GM21529 (cell line): ENCODE measurements around the gene MACROD1.

ENCODE experiments used
- ATAC-seq: cut with Tn5 transposase; IDR thresholded peaks from one replicate; pipeline ENCODE4 v1.9.1; 2021; ENCODE audit not compliant: unreplicated experiment

The MACROD1 gene

DNA sequence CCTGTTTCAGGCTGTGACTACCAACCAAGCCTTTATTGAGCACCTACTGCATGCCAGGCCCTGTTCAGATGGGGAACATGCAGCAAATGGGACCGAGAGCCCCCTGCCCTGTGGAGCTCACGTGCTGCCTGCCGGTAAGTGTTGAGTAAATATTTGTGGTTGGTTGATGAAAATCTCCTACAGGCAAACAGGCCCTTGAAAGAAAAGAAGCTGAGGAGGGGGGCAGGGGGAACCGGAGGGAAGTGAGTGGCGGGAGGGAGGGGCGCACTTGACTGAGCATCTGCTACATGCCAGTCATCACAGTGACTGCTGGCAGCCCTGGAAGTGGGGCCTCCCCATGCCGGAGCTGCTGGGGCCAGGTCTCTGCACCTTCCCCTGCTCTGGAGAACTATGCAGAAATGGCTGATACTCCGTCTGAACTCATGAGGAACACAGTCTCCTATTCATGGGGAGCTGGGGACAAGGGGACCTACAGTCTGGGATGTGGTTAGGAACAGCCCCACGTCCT is 34.2 kb downstream of the MACROD1 start:
- ATAC-seq, result no peak

DNA sequence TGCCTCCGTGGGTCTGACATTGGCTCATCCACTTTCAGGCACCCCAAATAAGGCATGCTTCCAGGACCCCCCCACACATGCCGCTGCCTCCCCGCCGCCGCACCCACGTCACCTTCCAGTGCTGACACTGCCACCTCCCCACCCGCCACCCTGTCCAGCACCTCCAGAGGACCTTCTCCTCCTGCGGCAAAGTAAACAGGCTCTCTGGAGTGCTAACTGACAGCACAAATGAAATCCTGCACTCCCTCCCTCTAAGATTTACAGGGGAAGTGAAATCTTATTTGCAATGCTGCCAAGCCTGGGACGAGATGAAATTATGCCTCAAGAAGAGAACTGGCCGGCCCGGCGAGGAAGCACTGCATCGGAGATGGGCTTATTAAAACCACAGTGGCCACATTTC is 35.3 kb downstream of the MACROD1 start:
- no peak for ATAC-seq

DNA sequence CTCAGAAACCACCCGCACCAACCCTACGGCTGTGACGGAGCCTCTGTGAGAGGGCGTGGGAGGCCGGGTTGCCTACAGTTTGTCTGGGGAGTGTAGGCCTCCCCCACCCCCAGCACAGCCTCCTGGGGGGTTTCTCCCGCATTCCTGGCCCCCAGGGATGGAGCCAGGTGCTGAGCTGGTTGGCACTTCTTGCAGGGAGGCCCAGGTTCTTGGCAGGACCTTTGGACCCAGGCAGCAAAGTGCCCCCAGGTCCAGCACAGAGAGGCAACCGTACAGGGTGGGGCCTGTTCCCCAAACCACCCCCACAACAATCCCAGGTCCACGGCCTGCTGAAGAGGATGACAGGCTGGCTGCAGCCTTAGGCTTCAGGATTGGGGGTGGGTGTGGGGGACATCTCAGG is 36.5 kb downstream of the MACROD1 start:
- ATAC-seq, result no peak

GRCh38 chr11:64128255-64129006 is 37.5 kb downstream of the MACROD1 start:
- ATAC-seq, result no peak

GRCh38 chr11:64127267-64128072 is 38.4 kb downstream of the MACROD1 start:
- no peak for ATAC-seq

DNA sequence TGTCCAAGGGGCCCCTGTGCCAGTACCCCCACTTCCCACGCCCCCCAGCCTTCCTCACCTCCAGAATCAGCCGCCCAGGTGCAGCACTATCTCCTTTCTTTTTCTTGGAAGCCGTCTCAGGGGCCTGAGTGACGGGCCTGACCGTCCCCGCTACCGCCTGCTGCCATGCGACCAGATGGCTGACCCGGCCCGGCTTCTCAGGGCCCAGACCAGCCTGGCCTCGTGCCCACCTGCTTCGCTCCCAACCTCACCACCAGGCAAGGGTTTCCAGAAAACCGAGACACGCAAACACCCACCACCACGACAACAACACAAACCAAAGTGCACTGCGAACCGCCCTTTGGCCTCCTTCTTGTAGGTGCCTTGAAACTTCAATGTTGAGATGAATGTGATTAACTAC is 39.1 kb downstream of the MACROD1 start:
- no peak for ATAC-seq

DNA sequence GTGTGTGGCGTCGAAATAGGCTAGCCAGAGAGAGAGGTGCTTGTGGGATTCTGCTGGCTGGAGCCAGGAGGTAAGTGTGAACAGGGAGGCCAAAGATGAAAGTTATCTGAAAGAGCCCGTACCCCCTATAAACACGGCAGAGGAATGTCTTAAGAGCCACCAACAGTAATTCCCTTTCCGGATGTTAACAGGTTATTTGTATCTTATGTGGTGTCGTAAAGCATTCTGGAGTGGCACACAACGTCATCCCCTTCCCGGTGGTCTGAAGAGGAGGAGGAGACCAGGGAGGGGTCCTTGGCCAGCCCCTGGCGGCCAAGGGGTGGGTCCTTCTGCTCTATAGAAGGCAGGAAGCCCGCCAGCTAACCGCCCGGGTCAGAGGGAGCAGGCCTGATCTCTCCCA is 39.5 kb downstream of the MACROD1 start:
- ATAC-seq, result no peak

DNA sequence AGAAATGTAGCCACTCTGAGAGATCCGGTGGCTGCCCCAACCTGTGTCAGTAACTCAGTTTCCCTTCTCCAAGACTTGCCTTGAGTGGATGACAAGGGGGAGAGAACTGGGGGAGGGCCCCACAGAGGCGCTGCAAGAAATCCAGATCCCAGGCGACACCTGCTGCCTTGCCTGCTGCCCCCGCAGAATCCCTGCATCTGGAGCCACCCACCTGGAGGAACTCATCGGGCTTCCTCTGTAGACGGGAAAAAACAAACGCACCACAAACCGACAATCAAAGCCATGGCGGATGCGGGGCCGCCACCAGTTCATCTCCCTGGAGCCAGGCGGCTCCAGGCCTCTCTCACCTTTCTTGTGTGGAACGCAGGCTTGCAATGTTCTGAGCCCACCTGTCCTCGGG is 40.2 kb downstream of the MACROD1 start:
- no peak for ATAC-seq

GRCh38 chr11:64124147-64124546 is 41.8 kb downstream of the MACROD1 start:
- no peak for ATAC-seq

DNA sequence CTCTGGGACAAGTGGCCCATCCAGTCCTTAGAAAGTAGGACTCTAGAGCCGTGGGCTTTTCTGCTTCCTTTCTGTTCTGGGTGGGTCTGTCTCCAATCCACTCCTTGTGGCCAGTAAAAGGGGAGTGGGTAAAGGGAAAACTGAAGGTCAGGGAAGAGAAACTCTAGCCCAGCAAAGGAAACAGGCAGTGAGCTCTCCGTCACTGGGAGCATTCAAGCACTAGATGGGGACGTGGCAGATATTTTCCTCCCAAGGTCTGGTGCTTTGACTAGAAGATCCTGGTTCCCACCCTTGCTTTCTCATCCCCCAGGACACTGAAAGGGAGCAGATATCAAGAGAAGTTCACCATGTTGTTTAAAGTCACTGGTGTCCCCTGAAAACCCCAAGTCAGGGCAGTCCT is 42.2 kb downstream of the MACROD1 start:
- no peak for ATAC-seq

DNA sequence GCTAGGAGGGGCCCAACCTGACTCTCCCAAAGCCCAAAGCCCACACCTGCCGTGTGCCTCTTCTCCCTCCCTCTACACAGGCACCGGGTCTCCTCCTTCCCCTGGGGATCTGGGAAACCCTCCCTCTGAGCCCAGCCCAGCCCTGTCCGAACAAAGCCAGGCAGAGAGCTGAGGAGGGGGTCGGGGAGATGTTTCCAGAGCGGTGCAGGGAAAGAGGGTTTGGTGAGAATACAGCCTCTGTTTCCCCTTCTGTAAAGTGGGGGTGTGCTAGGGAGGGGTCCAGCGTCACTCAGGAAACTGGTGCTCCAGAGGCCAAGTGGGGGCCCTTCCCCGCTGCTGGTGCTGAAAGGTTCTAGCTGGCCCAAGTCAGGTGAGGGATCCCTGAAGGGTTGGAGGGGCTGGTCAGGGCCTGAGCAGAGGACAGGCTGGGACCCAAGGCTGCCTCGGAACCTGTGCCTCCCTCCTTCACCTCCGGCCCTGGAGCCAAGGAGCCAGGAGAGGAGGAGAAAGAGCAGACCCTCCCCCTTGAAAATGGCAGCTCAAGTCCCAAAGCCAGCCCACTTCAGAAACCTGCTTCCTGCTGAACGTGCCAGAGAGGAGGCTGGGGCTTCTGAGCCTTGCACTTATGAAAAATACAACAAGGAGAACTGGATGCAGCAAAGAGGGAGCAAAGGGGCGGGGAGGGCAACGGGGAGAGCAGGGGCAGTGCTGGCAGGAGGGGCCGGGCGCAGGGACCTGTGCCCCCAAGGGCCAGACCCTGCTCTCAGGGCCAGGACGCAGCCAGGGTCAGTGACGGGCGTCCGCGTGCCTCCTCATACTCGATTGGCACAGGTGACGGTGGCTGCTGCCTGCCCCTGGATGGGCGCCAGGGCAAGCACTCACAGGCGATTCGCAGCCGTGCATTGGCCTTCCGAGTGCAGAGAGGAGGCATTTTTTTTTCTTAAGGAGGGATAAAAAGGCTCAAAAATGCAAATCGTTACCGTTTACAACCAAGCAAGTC is 43.2 kb downstream of the MACROD1 start:
- no peak for ATAC-seq

- ATAC-seq, result no peak
Observed at GRCh38 chr11:64121663-64122410, 44.1 kb downstream of the MACROD1 start.

DNA sequence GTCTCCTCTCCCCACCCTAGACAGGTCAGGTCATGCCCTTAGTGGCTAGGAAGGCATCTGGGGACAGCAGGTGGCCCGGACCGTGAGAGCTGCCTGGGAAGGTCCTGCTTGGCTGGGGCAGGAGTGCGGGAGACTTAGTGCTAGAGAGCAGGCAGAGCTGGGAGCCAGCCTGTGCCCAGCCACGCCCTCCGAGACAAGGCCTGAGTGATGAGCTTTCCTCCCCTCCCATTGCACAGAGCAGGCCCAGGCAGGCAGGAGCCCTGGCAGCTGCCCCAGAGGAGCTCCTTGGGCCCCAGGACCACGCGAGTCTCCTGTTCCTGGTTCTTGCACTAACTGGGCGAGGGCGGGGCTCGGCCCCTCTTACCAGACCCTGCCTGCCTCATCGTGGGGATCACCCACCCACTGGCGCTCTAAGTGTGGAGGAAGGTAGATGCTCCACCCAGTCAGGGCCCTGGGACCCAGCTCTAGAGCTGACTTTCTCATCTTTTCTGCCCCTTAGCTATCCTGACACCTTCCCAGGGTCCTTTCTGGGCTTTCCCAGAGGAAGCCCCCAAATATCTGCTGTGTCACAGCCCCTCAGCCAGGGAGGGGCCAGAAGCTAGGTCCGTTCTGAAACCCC is 44.9 kb downstream of the MACROD1 start:
- no peak for ATAC-seq

DNA sequence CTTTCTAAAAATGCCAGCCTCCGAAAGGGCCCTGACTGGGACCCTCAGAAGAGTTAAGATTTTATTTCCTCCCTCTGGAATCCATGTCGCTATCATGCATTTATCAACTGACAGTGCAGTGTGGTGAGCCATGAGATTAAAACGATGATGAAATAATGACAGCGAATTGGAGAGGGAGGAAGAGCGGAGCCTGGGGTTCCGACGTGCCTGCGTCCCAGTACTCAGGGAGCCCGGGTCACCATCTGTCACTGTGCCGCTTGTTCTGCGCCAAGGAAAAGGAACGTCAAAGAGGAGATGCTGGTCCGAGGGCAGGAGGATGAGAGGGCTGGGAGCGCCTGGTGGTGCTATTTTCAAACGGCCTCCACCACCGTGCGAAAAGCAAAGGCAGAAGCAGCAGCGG is 46.2 kb downstream of the MACROD1 start:
- no peak for ATAC-seq

GRCh38 chr11:64118876-64119665 is 46.8 kb downstream of the MACROD1 start:
- ATAC-seq, result no peak

DNA sequence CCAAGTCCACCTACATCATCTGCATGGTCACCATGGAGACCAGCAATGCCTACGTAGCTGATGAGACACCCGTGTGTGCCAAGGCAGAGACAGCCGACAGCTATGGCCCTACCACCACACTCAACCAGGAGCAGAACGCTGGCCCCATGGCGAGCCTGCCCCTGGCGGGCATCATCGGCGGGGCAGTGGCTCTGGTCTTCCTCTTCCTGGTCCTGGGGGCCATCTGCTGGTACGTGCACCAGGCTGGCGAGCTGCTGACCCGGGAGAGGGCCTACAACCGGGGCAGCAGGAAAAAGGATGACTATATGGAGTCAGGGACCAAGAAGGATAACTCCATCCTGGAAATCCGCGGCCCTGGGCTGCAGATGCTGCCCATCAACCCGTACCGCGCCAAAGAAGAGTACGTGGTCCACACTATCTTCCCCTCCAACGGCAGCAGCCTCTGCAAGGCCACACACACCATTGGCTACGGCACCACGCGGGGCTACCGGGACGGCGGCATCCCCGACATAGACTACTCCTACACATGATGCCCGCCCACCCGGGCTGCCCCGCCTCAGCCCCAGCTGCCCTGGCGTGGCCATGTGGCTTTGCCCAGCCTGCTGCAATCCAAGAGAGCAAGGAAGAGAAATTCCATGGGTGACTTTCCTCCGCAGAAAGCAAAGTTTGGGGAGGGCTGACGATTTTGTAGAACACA is 48.0 kb downstream of the MACROD1 start:
- ATAC-seq, result no peak

GRCh38 chr11:64115531-64116522 is 50.1 kb downstream of the MACROD1 start:
- ATAC-seq, result no peak
